Panc1 (cell line): ENCODE results near the gene STPG3. TPM values are rescaled to one million over a fixed set of nuclear protein-coding genes. Genes with fewer than 3 reads are reported as not detected.

Experiments used
- ATAC-seq: fragments of 200-7000 bp; cut with Tn5 transposase; 2 replicates; pipeline ENCODE4 v1.9.1; 2020; ENCODE audit warnings: mild to moderate bottlenecking, moderate library complexity
- BruUV-seq: library from RNA; stranded (reverse); fragments of 400-500 nt; replicated peaks from 2 replicates; lab custom pipeline; 2021; lab: Mats Ljungman, UMichigan
- CTCF ChIA-PET: fragments of 300-600 bp; sonication (Branson Sonifier 250); formaldehyde crosslinking; loops from one replicate; lab custom pipeline; 2022; ENCODE audit warnings: antibody characterized with exemption; lab: Charles Lee
- POLR2A ChIA-PET: fragments of 300-600 bp; sonication (Branson Sonifier 250); formaldehyde crosslinking; loops from one replicate; lab custom pipeline; 2022; ENCODE audit warnings: antibody characterized with exemption; lab: Charles Lee
- DNase-seq: peaks from one replicate; pipeline ENCODE4 v3.0.0-alpha.2; 2010; ENCODE audit warnings: low read depth, low spot score
- H3K27ac ChIP-seq: 2 replicates; pipeline ENCODE4 v1.5.1; 2011; ENCODE audit warnings: mild to moderate bottlenecking, low read length, inconsistent platforms
- H3K27me3 ChIP-seq: fragments of 200-500 bp; sonication (Bioruptor generic); 2 replicates; pipeline ENCODE4 v1.6.0; 2014; ENCODE audit warnings: low read length, inconsistent platforms; ENCODE audit not compliant: control insufficient read depth, insufficient read depth
- H3K36me3 ChIP-seq: fragments of 200-500 bp; sonication (Bioruptor generic); 2 replicates; pipeline ENCODE4 v1.5.1; 2014; ENCODE audit warnings: inconsistent platforms, mild to moderate bottlenecking, low read length, moderate library complexity; ENCODE audit not compliant: control insufficient read depth, insufficient read depth
- H3K4me1 ChIP-seq: 2 replicates; pipeline ENCODE4 v1.5.1; 2011; ENCODE audit warnings: inconsistent platforms, mild to moderate bottlenecking, low read length, moderate library complexity; ENCODE audit not compliant: control insufficient read depth, insufficient read depth
- H3K4me3 ChIP-seq, 2 experiments: 2 replicates each; pipeline ENCODE4 v1.5.1; 2011 to 2012; ENCODE audit warnings: low read depth in 2 of 2, low read length in 2 of 2, mild to moderate bottlenecking in 2 of 2, inconsistent platforms in 1 of 2, moderate library complexity in 1 of 2
- H3K9me3 ChIP-seq: fragments of 200-500 bp; sonication (Bioruptor generic); 2 replicates; pipeline ENCODE4 v1.5.1; 2014; ENCODE audit warnings: low read depth, mild to moderate bottlenecking, inconsistent platforms, low read length, moderate library complexity; ENCODE audit not compliant: control insufficient read depth, insufficient read depth
- CTCF ChIP-seq: fragments of 450-650 bp; IDR thresholded peaks from 2 replicates; pipeline ENCODE4 v1.5.1; 2017; ENCODE audit warnings: mild to moderate bottlenecking
- POLR2AphosphoS5 ChIP-seq: IDR thresholded peaks from 2 replicates; pipeline ENCODE4 v1.6.1; 2012; ENCODE audit warnings: mild to moderate bottlenecking, low read depth, low read length, moderate library complexity
- SIN3A ChIP-seq: IDR thresholded peaks from 2 replicates; pipeline ENCODE4 v1.6.1; 2012; ENCODE audit warnings: low read depth, mild to moderate bottlenecking, low read length, moderate library complexity, borderline replicate concordance; ENCODE audit not compliant: insufficient read depth
- TCF7L2 ChIP-seq: IDR thresholded peaks from 2 replicates; pipeline ENCODE4 v1.6.1; 2011; ENCODE audit warnings: mild to moderate bottlenecking, low read depth, low read length, inconsistent platforms
- in situ Hi-C: cut with HindIII; loops from 2 replicates; pipeline ENCODE4 v1.10.0; 2016; ENCODE audit warnings: low sequenced_read_pairs, low pct_unique_long_range_greater_than_20kb
- intact Hi-C: fragments of 100-400 bp; cut with micrococcal nuclease; formaldehyde crosslinking; loops from one replicate; pipeline ENCODE4 v1.10.0; 2022; ENCODE audit not compliant: unreplicated experiment
- total RNA-seq: library from RNA; stranded (reverse); gene quantifications from one replicate; pipeline ENCODE4 v1.2.1, GENCODE V29; 2021; ENCODE audit not compliant: unreplicated experiment
- TF ChIP-seq, protein P1 (sequence below), 2 experiments: IDR thresholded peaks; 2 replicates each; pipeline ENCODE4 v1.6.1; 2011 to 2012; ENCODE audit warnings: low read depth in 2 of 2, control low read depth in 1 of 2, low read length in 1 of 2, mild to moderate bottlenecking in 1 of 2, moderate library complexity in 1 of 2; ENCODE audit not compliant: insufficient read depth in 1 of 2

The STPG3 gene
- total RNA-seq, 1 experiment from 2014 or later, result 0.26 TPM

DNA sequence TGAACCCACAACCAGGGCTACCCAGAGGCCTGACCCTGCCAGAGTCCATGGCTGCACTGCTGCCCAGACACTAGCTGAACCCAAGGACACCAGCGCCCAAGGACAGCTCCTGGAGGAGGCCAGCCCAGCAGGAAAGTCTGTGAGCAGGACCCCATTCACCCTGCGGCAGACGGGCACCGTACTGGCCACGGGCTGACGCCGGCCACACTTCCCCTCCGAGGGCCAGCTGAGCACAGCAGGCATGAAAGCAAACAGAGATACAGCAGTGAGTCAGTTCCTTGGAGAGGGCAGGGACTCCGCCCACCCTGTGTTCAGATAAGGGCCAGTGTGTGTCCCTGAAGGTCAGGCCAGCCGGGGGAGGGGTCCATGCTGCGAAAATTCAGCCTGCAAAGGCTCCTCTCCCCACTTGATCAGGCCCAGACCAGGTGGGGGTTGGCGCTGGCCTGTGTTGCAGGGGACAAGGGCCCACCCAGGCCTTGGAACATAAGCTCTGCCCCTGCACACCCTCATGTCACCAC lies 32.3 kb upstream of the STPG3 start:
- CTCF ChIA-PET, result interaction anchor here (1.5 kb wide), 1 partner anchor 15 kb away, joined by 12 read pairs; no protein-coding TSS in a partner anchor

DNA sequence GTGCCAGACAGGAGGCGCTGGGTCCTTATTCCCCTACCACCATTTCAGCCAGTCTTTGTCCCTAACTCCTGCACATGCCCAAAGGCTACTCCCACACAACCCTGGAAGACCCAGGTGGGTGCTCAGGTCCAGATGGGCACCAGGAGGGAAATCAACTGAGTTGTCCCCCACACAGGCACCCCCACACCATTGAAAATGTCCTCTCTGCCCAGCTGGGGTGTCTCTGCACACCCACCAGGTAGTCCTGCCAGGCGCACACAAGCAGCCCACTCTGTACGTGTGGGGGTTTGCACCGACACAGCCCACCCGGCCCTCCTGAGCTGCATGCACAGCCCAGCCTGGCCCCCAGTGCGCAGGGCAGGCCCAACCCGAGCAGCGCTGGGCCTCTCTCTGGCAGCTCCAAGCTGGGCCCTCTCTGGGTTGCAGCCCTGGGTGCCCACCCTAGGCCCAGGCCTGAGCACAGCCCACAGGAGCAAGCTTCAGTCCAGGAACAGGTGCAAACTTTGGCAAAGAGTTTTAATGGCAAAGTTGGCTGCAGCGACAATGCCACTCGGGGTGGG lies 31.2 kb upstream of the STPG3 start:
- Histone ChIP-seq H3K27ac (no peak overlapping the region), H3K9me3 (no peaks in the 10 kb centered on the region), H3K36me3 (peaks cover 2% of the 10 kb centered on the region; the same call in 1 of the 2 replicates), H3K27me3 (no peaks in the 10 kb centered on the region), H3K4me1 (peaks cover 29% of the 10 kb centered on the region), H3K4me3 (no peak overlapping the region)
- no TSS peak for BruUV-seq
- CTCF ChIA-PET, result interaction anchor here (1.5 kb wide), 1 partner anchor 16 kb away, joined by 12 read pairs; no protein-coding TSS in a partner anchor
- POLR2A ChIA-PET, result no interaction called here
- in situ Hi-C loops (no loop called here), intact Hi-C loops (no loop called here)
- TF ChIP-seq SIN3A (no peak), CTCF (no peak), TCF7L2 (no peak), POLR2AphosphoS5 (no peak)
- TF ChIP-seq, protein P1, sequence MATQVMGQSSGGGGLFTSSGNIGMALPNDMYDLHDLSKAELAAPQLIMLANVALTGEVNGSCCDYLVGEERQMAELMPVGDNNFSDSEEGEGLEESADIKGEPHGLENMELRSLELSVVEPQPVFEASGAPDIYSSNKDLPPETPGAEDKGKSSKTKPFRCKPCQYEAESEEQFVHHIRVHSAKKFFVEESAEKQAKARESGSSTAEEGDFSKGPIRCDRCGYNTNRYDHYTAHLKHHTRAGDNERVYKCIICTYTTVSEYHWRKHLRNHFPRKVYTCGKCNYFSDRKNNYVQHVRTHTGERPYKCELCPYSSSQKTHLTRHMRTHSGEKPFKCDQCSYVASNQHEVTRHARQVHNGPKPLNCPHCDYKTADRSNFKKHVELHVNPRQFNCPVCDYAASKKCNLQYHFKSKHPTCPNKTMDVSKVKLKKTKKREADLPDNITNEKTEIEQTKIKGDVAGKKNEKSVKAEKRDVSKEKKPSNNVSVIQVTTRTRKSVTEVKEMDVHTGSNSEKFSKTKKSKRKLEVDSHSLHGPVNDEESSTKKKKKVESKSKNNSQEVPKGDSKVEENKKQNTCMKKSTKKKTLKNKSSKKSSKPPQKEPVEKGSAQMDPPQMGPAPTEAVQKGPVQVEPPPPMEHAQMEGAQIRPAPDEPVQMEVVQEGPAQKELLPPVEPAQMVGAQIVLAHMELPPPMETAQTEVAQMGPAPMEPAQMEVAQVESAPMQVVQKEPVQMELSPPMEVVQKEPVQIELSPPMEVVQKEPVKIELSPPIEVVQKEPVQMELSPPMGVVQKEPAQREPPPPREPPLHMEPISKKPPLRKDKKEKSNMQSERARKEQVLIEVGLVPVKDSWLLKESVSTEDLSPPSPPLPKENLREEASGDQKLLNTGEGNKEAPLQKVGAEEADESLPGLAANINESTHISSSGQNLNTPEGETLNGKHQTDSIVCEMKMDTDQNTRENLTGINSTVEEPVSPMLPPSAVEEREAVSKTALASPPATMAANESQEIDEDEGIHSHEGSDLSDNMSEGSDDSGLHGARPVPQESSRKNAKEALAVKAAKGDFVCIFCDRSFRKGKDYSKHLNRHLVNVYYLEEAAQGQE (IDR thresholded peaks at IDR 0.05; ENCODE audit: insufficient read depth in 1 of 2, low read depth in 2 of 2, low read length in 1 of 2), result no peak
- ATAC-seq (no peak), DNase-seq (no peak)

More for the DNA sequence above, 32.3 kb upstream of the STPG3 start:
- Histone ChIP-seq H3K4me3 (peak overlapping the region; percentile 33 to 48; a peak in 2 of 4 replicates), H3K27me3 (no peaks in the 10 kb centered on the region), H3K4me1 (peaks cover 26% of the 10 kb centered on the region), H3K36me3 (peaks cover 2% of the 10 kb centered on the region; the same call in 1 of the 2 replicates), H3K27ac (peak overlapping the region; percentile 86), H3K9me3 (no peaks in the 10 kb centered on the region)
- no TSS peak for BruUV-seq
- DNase-seq (no peak), ATAC-seq (peak; percentile 42)
- in situ Hi-C loops (no loop called here), intact Hi-C loops (no loop called here)
- TF ChIP-seq, protein P1 (IDR thresholded peaks at IDR 0.05; ENCODE audit: insufficient read depth in 1 of 2, low read depth in 2 of 2, low read length in 1 of 2), result no peak
- TF ChIP-seq SIN3A (no peak), POLR2AphosphoS5 (peak; percentile 37; the same call in 1 of the 2 replicates), CTCF (no peak), TCF7L2 (peak; percentile 48; the same call in 1 of the 2 replicates)
- POLR2A ChIA-PET, result no interaction called here
